ENCODE data around the gene RAMP1.

The RAMP1 gene

GRCh38 chr2:237872178-237872887 lies 12.9 kb downstream of the RAMP1 start:
- no peak for DNase-seq (ENCODE audit: low read depth)
- H3K4me3 ChIP-seq (ENCODE audit: low read depth, low read length), result no peak overlapping the region
- TF ChIP-seq, protein P1, sequence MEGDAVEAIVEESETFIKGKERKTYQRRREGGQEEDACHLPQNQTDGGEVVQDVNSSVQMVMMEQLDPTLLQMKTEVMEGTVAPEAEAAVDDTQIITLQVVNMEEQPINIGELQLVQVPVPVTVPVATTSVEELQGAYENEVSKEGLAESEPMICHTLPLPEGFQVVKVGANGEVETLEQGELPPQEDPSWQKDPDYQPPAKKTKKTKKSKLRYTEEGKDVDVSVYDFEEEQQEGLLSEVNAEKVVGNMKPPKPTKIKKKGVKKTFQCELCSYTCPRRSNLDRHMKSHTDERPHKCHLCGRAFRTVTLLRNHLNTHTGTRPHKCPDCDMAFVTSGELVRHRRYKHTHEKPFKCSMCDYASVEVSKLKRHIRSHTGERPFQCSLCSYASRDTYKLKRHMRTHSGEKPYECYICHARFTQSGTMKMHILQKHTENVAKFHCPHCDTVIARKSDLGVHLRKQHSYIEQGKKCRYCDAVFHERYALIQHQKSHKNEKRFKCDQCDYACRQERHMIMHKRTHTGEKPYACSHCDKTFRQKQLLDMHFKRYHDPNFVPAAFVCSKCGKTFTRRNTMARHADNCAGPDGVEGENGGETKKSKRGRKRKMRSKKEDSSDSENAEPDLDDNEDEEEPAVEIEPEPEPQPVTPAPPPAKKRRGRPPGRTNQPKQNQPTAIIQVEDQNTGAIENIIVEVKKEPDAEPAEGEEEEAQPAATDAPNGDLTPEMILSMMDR (conservative IDR thresholded peaks at IDR 0.05; ENCODE audit: low read depth, low read length), result no peak

- TF ChIP-seq, protein P1 (conservative IDR thresholded peaks at IDR 0.05; ENCODE audit: low read depth, low read length), result no peak
- H3K4me3 ChIP-seq (ENCODE audit: low read depth, low read length), result no peak overlapping the region
- no peak for DNase-seq (ENCODE audit: low read depth)
Measured at GRCh38 chr2:237873421-237873831, 14.0 kb downstream of the RAMP1 start.

- no peak for DNase-seq (ENCODE audit: low read depth)
- TF ChIP-seq, protein P1 (conservative IDR thresholded peaks at IDR 0.05; ENCODE audit: low read depth, low read length), result no peak
- no peak overlapping the region for H3K4me3 ChIP-seq (ENCODE audit: low read depth, low read length)
Measured at GRCh38 chr2:237873897-237874551, 14.6 kb downstream of the RAMP1 start.

GRCh38 chr2:237874585-237875161 lies 15.2 kb downstream of the RAMP1 start:
- H3K4me3 ChIP-seq (ENCODE audit: low read depth, low read length), result no peak overlapping the region
- peak; percentile 63 for DNase-seq (ENCODE audit: low read depth)
- TF ChIP-seq, protein P1 (conservative IDR thresholded peaks at IDR 0.05; ENCODE audit: low read depth, low read length), result no peak

GRCh38 chr2:237875256-237876060 lies 16.0 kb downstream of the RAMP1 start:
- no peak overlapping the region for H3K4me3 ChIP-seq (ENCODE audit: low read depth, low read length)
- TF ChIP-seq, protein P1 (conservative IDR thresholded peaks at IDR 0.05; ENCODE audit: low read depth, low read length), result no peak
- no peak for DNase-seq (ENCODE audit: low read depth)

DNA sequence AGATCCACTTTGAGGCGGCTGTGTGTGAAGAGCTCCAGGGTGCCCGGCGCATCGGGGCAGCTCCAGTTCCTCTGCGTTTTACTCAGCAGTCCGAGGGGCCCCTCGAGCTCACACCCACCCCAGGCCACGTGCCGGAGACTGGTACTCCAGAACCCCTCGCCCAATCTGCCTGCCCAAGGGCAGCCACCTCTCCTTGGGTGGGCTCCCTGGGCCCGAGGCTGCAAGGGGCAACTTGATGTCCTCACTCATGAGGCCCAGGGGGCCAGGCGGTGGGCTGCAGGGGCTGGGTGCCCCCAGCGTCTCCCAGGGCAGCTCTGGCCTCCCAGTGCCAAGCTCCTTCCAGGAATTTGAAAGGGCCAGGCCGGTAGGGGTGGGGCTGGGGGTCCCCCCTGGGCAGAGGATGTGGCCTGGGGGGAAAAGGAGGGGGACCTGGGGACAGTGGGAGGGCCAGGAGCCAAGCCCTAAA lies 16.7 kb downstream of the RAMP1 start:
- TF ChIP-seq, protein P1 (conservative IDR thresholded peaks at IDR 0.05; ENCODE audit: low read depth, low read length), result no peak
- no peak for DNase-seq (ENCODE audit: low read depth)
- H3K4me3 ChIP-seq (ENCODE audit: low read depth, low read length), result no peak overlapping the region
